Measurements from ENCODE around the gene FGR.

GRCh38 chr1:27643600-27644368 is 8.8 kb upstream of the FGR start:
- TF ChIP-seq, protein P1, sequence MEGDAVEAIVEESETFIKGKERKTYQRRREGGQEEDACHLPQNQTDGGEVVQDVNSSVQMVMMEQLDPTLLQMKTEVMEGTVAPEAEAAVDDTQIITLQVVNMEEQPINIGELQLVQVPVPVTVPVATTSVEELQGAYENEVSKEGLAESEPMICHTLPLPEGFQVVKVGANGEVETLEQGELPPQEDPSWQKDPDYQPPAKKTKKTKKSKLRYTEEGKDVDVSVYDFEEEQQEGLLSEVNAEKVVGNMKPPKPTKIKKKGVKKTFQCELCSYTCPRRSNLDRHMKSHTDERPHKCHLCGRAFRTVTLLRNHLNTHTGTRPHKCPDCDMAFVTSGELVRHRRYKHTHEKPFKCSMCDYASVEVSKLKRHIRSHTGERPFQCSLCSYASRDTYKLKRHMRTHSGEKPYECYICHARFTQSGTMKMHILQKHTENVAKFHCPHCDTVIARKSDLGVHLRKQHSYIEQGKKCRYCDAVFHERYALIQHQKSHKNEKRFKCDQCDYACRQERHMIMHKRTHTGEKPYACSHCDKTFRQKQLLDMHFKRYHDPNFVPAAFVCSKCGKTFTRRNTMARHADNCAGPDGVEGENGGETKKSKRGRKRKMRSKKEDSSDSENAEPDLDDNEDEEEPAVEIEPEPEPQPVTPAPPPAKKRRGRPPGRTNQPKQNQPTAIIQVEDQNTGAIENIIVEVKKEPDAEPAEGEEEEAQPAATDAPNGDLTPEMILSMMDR (IDR thresholded peaks at IDR 0.05) = peak; percentile 74 to 82 (median 79)
- TF ChIP-seq POLR2A (IDR thresholded peaks at IDR 0.05) = no peak

All from adrenal gland (tissue), 5 donors.